Mammary epithelial cell (primary cell): Measurements from ENCODE around the gene EWSR1.

Experiments
- EZH2 ChIP-seq: IDR thresholded peaks from 2 replicates; pipeline ENCODE4 v1.6.1; 2012; ENCODE audit warnings: low read length, inconsistent platforms, borderline replicate concordance
- TF ChIP-seq, protein P1 (sequence below), 2 donors: IDR thresholded peaks in 1 of 2; conservative IDR thresholded peaks in 1 of 2; 2 replicates each; pipeline ENCODE4 v1.5.1; 2011 to 2012; ENCODE audit warnings: inconsistent platforms in 2 of 2, low read length in 2 of 2, mild to moderate bottlenecking in 2 of 2, control low read depth in 1 of 2, low read depth in 1 of 2; ENCODE audit not compliant: insufficient read depth in 1 of 2; ENCODE audit errors: extremely low read depth in 1 of 2

DNA sequence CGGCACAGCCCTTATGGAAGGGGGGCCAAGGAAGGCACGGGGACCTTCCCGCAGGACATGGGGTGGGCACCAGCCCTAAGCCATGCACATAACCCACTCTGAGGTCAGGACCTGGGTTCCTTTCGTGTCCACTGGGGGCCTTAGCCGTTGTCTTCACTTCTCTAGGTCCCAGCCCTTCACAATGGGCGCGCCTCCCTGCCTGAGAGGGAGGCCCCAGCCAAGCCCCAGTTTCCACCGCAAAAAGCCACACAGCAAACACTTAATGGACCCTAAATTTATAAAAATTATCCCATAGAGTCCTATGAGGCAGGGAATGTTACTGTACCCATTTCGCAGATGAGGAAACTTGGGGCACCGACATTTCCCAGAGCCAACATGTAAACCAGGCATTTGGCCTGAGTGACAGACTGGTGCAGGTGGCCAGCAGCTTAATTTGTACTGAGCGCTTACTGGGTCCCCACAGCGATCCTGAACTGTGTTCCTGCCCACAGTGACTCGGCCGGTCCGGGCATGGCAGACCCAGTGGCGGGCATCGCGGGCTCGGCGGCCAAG lies 39.6 kb downstream of the EWSR1 start:
- TF ChIP-seq, protein P1, sequence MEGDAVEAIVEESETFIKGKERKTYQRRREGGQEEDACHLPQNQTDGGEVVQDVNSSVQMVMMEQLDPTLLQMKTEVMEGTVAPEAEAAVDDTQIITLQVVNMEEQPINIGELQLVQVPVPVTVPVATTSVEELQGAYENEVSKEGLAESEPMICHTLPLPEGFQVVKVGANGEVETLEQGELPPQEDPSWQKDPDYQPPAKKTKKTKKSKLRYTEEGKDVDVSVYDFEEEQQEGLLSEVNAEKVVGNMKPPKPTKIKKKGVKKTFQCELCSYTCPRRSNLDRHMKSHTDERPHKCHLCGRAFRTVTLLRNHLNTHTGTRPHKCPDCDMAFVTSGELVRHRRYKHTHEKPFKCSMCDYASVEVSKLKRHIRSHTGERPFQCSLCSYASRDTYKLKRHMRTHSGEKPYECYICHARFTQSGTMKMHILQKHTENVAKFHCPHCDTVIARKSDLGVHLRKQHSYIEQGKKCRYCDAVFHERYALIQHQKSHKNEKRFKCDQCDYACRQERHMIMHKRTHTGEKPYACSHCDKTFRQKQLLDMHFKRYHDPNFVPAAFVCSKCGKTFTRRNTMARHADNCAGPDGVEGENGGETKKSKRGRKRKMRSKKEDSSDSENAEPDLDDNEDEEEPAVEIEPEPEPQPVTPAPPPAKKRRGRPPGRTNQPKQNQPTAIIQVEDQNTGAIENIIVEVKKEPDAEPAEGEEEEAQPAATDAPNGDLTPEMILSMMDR (conservative IDR thresholded peaks at IDR 0.05 in 1 of 2, IDR thresholded peaks at IDR 0.05 in 1 of 2; ENCODE audit: extremely low read depth in 1 of 2, insufficient read depth in 1 of 2, low read depth in 1 of 2, low read length in 2 of 2) = no peak
- no peak for TF ChIP-seq EZH2
